Middle frontal gyrus (tissue), 1 donor: Measurements from ENCODE around the gene NCLN.
"Not testable (repeated sequence)": the region's sequence is repeated elsewhere in the genome, so short reads cannot be mapped to it uniquely, and the experiment has no call there.

Source experiments
- DNase-seq: peaks from one replicate; pipeline ENCODE4 v3.0.0-alpha.2; 2015; ENCODE audit warnings: low spot score; ENCODE audit errors: extremely low spot score

NCLN gene

GRCh38 chr19:3185461-3186159 is at the start of gene NCLN:
Gene NCLN (plus strand): TSS chr19:3185930. CDS start chr19:3186031, 101 bp downstream.
- peak; percentile 89 for DNase-seq

GRCh38 chr19:3135961-3136683 is 49.6 kb upstream of the NCLN start, which contains the start of gene GNA15:
Gene GNA15 (plus strand): TSS chr19:3136033. CDS start chr19:3136451, 418 bp downstream.
- no peak for DNase-seq

- no peak for DNase-seq
Observed at GRCh38 chr19:3136684-3137055, 49.1 kb upstream of the NCLN start.

- DNase-seq: no peak
Observed at GRCh38 chr19:3137119-3137518, 48.6 kb upstream of the NCLN start.

- no peak for DNase-seq
Observed at GRCh38 chr19:3138268-3138667, 47.5 kb upstream of the NCLN start.

GRCh38 chr19:3140667-3141038 is 45.1 kb upstream of the NCLN start:
- DNase-seq: no peak

GRCh38 chr19:3142292-3142670 is 43.4 kb upstream of the NCLN start:
- no peak for DNase-seq

GRCh38 chr19:3142781-3143337 is 42.9 kb upstream of the NCLN start:
- no peak for DNase-seq

GRCh38 chr19:3145909-3146676 is 39.6 kb upstream of the NCLN start:
- DNase-seq: no peak

GRCh38 chr19:3146677-3147100 is 39.0 kb upstream of the NCLN start:
- no peak for DNase-seq

- DNase-seq: no peak
Observed at GRCh38 chr19:3148503-3148902, 37.2 kb upstream of the NCLN start.

GRCh38 chr19:3149089-3149488 is 36.6 kb upstream of the NCLN start:
- DNase-seq: no peak

GRCh38 chr19:3149526-3150505 is 35.9 kb upstream of the NCLN start:
- no peak for DNase-seq

- DNase-seq: no peak
Observed at GRCh38 chr19:3150739-3151329, 34.9 kb upstream of the NCLN start.

GRCh38 chr19:3151563-3152418 is 33.9 kb upstream of the NCLN start:
- no peak for DNase-seq

GRCh38 chr19:3152419-3152780 is 33.3 kb upstream of the NCLN start:
- DNase-seq: no peak

- DNase-seq: no peak
Observed at GRCh38 chr19:3153286-3154230, 32.2 kb upstream of the NCLN start.

GRCh38 chr19:3154447-3154846 is 31.3 kb upstream of the NCLN start:
- not testable (repeated sequence) for DNase-seq
